Upper lobe of left lung (tissue), 4 donors: ENCODE data around the gene ARHGDIA.

Experiments
- EP300 ChIP-seq, 4 donors: sonication (generic); formaldehyde crosslinking; IDR thresholded peaks; one replicate each; pipeline ENCODE4 v1.5.1; 2017; ENCODE audit warnings: antibody characterized with exemption in 4 of 4, control low read depth in 2 of 4
- TF ChIP-seq, protein P1 (sequence below), 6 experiments: fragments of 450-650 bp in 4 of 6; fragments of 200-600 bp in 2 of 6; sonication (generic) in 2 of 6; IDR thresholded peaks; one replicate each; pipeline ENCODE4 v1.5.1; 2016 to 2019; ENCODE audit warnings: antibody characterized with exemption in 6 of 6

- TF ChIP-seq, protein P1, sequence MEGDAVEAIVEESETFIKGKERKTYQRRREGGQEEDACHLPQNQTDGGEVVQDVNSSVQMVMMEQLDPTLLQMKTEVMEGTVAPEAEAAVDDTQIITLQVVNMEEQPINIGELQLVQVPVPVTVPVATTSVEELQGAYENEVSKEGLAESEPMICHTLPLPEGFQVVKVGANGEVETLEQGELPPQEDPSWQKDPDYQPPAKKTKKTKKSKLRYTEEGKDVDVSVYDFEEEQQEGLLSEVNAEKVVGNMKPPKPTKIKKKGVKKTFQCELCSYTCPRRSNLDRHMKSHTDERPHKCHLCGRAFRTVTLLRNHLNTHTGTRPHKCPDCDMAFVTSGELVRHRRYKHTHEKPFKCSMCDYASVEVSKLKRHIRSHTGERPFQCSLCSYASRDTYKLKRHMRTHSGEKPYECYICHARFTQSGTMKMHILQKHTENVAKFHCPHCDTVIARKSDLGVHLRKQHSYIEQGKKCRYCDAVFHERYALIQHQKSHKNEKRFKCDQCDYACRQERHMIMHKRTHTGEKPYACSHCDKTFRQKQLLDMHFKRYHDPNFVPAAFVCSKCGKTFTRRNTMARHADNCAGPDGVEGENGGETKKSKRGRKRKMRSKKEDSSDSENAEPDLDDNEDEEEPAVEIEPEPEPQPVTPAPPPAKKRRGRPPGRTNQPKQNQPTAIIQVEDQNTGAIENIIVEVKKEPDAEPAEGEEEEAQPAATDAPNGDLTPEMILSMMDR (IDR thresholded peaks at IDR 0.05): peak in 5 of 6 experiments; percentile 38 to 75 (median 57)
- peak in 1 of 4 donors; percentile 88 for TF ChIP-seq EP300 (IDR thresholded peaks at IDR 0.05)
Observed at GRCh38 chr17:81871387-81872230, 472 bp upstream of the ARHGDIA start.
